Thyroid gland (tissue), 4 donors: ENCODE results near the gene DIP2A.

Experiments used
- POLR2A ChIP-seq, 2 donors: fragments of 450-650 bp; IDR thresholded peaks; one replicate each; pipeline ENCODE4 v1.6.1; 2017; ENCODE audit warnings: antibody characterized with exemption in 2 of 2, mild to moderate bottlenecking in 2 of 2, moderate library complexity in 1 of 2
- TF ChIP-seq, protein P1 (sequence below), 6 experiments: fragments of 200-600 bp in 3 of 6; fragments of 450-650 bp in 3 of 6; sonication (generic) in 3 of 6; IDR thresholded peaks; one replicate each; pipeline ENCODE4 v1.5.1; 2016 to 2019; ENCODE audit warnings: antibody characterized with exemption in 6 of 6, mild to moderate bottlenecking in 2 of 6, inconsistent platforms in 1 of 6, moderate library complexity in 1 of 6

DNA sequence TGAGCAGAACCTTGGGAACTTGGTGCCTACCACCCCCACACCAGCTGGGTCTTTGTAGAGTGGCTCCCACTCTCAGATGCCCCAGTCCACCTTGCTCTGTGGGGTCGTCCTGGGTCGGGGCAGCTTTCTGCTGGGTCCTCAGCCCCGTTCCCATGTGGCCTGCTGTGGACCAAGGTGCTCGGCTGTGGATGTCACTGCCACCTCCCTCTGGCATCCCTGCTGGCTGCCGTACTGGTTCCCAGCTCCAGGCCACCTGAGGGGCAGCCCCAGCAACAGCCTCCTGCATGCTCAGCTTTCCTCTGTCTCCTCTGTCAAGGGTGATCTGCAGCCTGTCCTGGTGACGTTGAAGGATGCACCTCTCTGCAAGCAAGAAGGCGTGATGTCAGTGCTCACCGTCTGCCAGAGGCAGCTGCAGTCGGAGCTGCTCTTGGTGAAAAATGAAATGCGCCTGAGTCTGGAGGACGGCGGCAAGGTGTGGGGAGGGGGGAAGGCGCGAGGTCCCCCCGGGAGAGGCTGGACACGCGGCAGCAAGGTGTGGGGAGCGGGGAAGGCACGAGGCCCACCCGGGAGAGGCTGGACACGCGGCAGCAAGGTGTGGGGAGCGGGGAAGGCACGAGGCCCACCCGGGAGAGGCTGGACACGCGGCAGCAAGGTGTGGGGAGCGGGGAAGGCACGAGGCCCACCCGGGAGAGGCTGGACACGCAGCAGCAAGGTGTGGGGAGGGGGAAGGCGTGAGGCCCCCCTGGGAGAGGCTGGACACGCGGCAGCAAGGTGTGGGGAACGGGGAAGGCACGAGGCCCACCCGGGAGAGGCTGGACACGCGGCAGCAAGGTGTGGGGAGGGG lies 45.9 kb upstream of the DIP2A start:
- no peak for TF ChIP-seq POLR2A (IDR thresholded peaks at IDR 0.05)
- TF ChIP-seq, protein P1, sequence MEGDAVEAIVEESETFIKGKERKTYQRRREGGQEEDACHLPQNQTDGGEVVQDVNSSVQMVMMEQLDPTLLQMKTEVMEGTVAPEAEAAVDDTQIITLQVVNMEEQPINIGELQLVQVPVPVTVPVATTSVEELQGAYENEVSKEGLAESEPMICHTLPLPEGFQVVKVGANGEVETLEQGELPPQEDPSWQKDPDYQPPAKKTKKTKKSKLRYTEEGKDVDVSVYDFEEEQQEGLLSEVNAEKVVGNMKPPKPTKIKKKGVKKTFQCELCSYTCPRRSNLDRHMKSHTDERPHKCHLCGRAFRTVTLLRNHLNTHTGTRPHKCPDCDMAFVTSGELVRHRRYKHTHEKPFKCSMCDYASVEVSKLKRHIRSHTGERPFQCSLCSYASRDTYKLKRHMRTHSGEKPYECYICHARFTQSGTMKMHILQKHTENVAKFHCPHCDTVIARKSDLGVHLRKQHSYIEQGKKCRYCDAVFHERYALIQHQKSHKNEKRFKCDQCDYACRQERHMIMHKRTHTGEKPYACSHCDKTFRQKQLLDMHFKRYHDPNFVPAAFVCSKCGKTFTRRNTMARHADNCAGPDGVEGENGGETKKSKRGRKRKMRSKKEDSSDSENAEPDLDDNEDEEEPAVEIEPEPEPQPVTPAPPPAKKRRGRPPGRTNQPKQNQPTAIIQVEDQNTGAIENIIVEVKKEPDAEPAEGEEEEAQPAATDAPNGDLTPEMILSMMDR (IDR thresholded peaks at IDR 0.05): no peak
